Hematopoietic multipotent progenitor cell treated with erythropoietin and hydrocortisone succinate and interleukin-3 and kit ligand, for 4 days (in vitro differentiated cells): Measurements from ENCODE around the gene RALGAPA2.

Experiments
- DNase-seq: peaks from one replicate; pipeline ENCODE4 v3.0.0-alpha.2; 2015

RALGAPA2 gene

GRCh38 chr20:20720158-20720557, 7.7 kb upstream of the RALGAPA2 start:
- DNase-seq = no peak

GRCh38 chr20:20719411-20719810, 7.0 kb upstream of the RALGAPA2 start:
- DNase-seq = no peak

- DNase-seq = no peak
Observed at GRCh38 chr20:20713244-20713765, 861 bp upstream of the RALGAPA2 start.

- peak; percentile 42 for DNase-seq
Observed at GRCh38 chr20:20712004-20712473, 405 bp downstream of the RALGAPA2 start.

DNA sequence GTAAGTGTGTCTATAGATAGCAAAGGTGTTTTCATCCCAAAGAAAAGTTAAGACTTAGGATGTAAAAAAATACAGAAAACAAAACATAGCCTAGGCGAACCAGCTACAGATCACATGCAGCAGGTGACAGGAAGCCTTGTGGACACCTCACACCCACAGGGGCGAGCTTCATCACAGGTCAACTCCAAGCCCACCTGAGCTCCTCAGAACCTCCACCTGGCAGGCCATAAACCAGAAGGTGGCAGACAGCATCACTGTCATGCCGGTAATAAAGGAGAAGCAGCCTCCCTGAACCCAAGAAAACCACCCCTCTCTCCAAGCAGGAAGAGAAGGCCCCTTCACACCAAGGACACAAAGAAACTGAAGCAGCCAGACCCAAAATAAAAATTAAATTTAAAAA, 1.0 kb downstream of the RALGAPA2 start:
- peak; percentile 48 for DNase-seq

GRCh38 chr20:20710443-20711315, 1.8 kb downstream of the RALGAPA2 start:
- DNase-seq = peak; percentile 83

- DNase-seq = no peak
Observed at GRCh38 chr20:20709887-20710286, 2.6 kb downstream of the RALGAPA2 start.

GRCh38 chr20:20706285-20706684, 6.2 kb downstream of the RALGAPA2 start:
- DNase-seq = no peak

DNA sequence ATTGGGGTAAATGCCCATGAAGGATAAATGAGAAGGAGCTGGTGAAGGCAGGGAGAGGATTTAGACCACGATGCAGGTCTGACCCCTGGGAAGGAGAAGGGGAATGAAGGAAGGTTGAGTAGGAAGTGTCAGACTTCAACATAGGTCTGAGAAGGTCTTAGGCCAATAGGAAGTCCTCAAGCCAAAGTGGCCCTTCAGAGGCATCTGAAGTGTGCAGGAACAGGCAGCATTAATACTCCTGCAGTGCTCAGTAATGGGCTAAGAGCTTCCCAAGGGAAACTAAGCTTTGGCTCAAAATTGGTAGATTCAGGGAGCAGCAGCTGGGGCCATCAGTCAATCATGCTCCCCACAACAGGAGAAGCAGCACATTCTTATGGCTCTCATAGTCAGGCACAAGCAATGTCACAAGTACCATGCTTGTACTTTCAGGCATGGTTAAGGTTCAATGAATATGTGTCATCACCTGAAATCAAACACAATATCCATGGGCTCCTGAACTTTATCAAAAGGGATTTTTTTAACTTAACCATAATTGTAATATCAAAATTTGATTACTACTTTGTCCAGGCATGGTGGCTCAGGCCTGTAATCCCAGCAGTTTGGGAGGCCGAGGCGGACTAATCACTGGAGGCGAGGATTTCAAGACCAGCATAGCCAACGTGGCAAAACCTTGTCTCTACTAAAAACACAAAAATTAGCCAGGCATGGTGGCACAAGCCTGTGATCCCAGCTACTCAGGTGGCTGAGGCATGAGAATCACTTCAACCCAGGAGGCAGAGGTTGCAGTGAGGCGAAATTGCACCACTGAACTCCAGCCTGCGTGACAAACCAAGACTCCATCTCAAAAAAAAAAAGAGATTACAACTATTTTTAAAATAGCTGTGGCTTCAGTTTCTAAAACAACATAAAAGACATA, 9.9 kb downstream of the RALGAPA2 start:
- no peak for DNase-seq

DNA sequence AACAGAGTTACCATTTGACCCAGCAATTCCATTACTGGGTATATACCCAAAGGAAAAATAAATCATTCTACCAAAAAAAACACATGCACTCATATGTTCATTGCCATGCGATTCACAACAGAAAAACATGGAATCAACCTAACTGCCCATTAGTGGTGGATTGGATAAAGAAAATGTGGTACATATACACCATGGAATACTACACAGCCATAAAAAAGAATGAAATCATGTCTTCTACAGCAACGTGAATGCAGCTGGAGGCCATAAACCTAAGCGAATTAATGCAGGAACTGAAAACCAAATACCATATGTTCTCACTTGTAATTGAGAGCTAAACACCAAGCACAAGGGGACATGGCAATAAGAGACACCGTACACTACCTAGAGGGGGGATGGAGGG, 12.5 kb downstream of the RALGAPA2 start:
- DNase-seq = no peak

- no peak for DNase-seq
Observed at GRCh38 chr20:20699144-20699543, 13.3 kb downstream of the RALGAPA2 start.

DNA sequence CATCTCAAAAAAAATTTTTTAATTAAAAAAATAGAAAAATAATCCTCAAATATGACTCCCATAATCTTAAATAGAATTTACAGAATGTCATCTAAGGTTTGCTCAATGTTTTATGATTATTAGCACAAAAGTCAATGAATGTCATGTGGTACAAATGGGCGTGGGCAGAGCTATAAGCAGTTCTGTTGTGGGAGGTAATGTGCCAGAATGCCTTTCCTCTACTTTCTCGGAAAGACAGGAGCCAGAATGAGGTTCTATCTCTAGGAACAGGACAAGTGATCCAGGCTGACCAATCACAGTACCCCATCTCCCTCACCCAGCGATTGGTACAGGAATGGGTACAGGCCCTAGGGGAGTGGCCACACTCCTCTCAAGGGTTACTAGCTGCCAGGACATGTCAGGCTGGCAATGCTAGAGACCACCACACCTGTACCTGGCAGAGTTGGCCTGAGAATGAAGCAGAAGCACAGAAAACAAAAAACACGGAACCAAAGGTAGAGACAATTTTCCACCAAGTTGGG, 15.1 kb downstream of the RALGAPA2 start:
- DNase-seq = no peak

DNA sequence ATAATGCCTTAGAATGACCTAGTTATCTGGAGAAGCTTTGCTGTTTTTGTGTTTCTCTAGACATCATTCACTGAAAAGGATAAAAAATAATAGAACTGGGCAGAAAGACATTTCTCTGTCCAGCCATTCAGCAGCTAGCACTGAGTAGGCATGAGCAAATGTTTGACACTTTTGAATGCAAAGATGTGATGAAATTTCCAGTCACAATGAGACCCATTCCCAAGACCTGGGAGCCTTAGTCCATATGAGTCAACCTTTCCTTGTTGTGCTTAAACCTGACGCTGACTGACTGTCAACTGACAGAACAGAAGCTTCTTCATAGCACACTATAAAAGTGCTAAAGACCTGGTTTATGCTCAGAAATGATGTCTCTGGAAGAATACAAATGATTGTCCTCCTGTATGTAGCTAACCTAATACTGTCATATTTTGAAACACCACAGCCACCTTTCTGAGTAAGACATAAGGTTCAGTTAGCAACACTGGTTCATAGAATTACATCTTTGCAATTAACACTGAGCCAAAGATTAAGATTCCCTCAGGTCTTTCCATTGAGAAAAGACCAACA, 17.1 kb downstream of the RALGAPA2 start:
- no peak for DNase-seq

DNA sequence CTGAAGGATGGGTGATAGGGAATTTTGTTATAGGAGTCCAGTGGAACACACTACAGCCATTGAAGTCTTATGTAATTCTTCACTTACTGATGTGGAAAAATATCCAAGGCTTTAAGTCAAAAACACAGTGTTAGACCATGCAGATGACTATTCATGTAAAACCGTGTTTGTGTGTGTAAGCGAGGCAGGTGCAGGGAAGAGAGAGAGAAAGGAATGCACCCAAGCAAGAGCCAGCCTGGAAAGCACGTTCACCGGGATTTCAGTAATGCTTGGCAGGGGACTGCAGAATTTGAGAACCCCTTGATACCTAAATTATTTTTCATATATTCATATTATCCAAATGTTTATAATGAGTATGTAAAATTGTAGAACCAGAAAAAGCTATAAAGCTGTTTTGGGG, 17.9 kb downstream of the RALGAPA2 start:
- no peak for DNase-seq

GRCh38 chr20:20692587-20692986, 19.9 kb downstream of the RALGAPA2 start:
- no peak for DNase-seq

- DNase-seq = peak; percentile 53
Observed at GRCh38 chr20:20691477-20692235, 20.8 kb downstream of the RALGAPA2 start.

DNA sequence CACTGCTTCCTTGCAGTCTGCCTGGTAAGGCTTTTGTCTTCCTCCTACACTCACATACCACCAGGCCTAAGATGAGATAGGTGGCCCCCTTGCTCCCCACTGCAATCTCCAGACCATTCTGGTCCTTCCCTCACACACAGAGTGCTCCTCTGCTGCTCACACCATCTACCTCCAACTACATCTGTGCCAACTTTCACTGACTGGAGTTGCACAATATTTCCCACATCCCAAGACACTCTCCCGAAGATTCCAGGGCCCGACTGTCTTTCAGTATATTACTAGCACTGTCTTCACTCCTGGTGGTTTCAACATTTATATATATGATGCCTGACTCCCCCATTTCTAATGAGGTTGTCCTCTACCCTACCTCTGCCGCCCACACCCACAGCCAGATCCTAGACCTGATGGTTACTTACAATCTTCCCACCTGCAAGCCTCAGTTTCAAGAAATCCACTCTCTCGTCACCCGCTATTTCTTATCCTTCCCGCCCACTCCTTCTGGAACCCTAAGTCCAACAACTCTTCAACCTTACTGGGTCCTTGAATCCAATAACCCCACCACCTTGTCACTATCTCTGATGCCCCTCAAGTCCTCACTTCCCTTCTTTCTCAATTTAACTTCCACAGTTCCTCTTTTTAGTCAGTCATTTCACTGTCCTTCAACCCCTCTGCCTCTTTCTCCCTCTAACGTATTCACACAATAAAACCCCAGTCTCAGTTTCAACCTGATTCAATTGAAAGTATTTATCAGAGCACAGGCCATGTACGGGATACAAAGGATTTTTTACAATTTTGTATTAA, 21.6 kb downstream of the RALGAPA2 start:
- peak; percentile 83 for DNase-seq

- no peak for DNase-seq
Observed at GRCh38 chr20:20687319-20687718, 25.1 kb downstream of the RALGAPA2 start.

GRCh38 chr20:20685635-20686034, 26.8 kb downstream of the RALGAPA2 start:
- no peak for DNase-seq

GRCh38 chr20:20683481-20684321, 28.7 kb downstream of the RALGAPA2 start:
- DNase-seq = peak; percentile 83
